ENCODE data around the gene BTRC. TPM values are rescaled to one million over a fixed set of nuclear protein-coding genes. Genes with fewer than 3 reads are reported as not detected.

The BTRC gene
- polyA plus RNA-seq, 1 experiment = 23.2 TPM

DNA sequence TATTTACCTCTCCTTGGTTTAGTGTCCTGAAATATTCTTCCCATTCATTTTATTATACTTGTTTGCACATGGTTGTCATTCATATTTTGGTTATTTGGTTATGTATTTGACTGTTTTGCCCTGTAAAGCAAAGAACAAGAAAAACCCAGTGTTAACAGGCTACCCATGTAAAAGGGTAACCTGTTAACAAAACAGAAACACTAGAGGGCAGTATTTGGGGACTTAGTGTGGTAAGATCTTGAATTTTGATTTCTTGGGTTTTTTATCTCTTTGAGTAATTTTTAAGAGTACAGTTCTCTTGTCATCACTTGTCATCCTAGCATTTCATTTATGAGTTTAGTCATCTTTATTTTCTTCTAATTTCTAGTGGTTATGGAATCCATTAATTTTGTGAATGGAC is 182.8 kb downstream of the BTRC start:
- Histone ChIP-seq H3K4me3 (ENCODE audit: low read depth, low read length) (no peak overlapping the region), H3K9me3 (ENCODE audit: control insufficient read depth, insufficient read depth, low read length) (no peaks in the 10 kb centered on the region), H3K27me3 (ENCODE audit: control insufficient read depth, insufficient read depth, low read length) (no peaks in the 10 kb centered on the region), H3K27ac (ENCODE audit: low read depth, low read length) (no peak overlapping the region)
- ChIA-PET CTCF (interaction anchor here (0.9 to 2.5 kb wide), 4 partner anchors 10 to 322 kb away, joined by 3 to 9 read pairs (median 6); no protein-coding TSS in a partner anchor), POLR2A (no interaction called here)
- TF ChIP-seq, protein P1, sequence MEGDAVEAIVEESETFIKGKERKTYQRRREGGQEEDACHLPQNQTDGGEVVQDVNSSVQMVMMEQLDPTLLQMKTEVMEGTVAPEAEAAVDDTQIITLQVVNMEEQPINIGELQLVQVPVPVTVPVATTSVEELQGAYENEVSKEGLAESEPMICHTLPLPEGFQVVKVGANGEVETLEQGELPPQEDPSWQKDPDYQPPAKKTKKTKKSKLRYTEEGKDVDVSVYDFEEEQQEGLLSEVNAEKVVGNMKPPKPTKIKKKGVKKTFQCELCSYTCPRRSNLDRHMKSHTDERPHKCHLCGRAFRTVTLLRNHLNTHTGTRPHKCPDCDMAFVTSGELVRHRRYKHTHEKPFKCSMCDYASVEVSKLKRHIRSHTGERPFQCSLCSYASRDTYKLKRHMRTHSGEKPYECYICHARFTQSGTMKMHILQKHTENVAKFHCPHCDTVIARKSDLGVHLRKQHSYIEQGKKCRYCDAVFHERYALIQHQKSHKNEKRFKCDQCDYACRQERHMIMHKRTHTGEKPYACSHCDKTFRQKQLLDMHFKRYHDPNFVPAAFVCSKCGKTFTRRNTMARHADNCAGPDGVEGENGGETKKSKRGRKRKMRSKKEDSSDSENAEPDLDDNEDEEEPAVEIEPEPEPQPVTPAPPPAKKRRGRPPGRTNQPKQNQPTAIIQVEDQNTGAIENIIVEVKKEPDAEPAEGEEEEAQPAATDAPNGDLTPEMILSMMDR (IDR thresholded peaks at IDR 0.05; ENCODE audit: low read depth, low read length) = peak; percentile 51
- no peak for DNase-seq (ENCODE audit: low read depth, low spot score)

DNA sequence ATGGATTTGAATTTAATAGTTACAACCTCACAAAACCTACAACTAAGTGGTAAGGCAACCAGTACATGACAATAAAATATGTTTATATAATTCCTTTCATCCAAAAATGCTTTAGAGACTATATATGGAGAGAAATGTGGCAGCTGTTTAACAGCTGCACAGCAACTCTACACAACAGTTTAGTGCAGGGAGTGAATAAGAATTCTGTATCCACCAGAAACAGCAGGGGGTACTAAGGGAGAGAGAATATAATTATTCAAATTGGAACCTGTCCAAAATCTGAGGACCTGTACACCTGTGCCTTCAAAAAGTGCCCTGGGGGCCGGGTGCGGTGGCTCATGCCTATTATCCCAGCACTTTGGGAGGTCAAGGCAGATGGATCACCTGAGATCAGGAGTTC is 184.5 kb downstream of the BTRC start:
- TF ChIP-seq, protein P1 (IDR thresholded peaks at IDR 0.05; ENCODE audit: low read depth, low read length) = no peak
- CTCF ChIA-PET = interaction anchor here (0.7 to 1.1 kb wide), 2 partner anchors 8 to 363 kb away, joined by 3 to 12 read pairs; no protein-coding TSS in a partner anchor
- H3K9me3 ChIP-seq (ENCODE audit: control insufficient read depth, insufficient read depth, low read length) = no peaks in the 10 kb centered on the region; the same call in 1 of the 2 replicates
- H3K27ac ChIP-seq (ENCODE audit: low read depth, low read length) = no peak overlapping the region
- DNase-seq (ENCODE audit: low read depth, low spot score) = no peak
- H3K27me3 ChIP-seq (ENCODE audit: control insufficient read depth, insufficient read depth, low read length) = no peaks in the 10 kb centered on the region
- POLR2A ChIA-PET = no interaction called here
- H3K4me3 ChIP-seq (ENCODE audit: low read depth, low read length) = no peak overlapping the region

DNA sequence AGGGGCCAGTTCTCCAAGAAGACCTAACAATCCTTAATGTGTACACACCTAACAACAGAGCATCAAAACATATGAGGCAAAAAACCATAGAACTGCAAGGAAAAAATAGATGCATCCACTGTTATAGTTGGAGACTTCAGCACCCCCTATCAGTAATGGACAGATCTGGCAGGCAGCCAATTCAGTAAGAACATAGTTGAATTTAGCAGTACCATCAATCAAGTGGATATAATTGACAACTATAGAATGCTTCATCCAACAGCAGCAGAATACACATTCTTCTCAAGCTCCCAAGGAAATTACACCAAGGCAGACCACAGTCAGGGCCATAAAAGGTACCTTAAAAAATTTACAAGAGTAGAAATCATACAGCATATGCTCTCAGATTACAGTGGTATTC is 191.9 kb downstream of the BTRC start:
- TF ChIP-seq, protein P1 (IDR thresholded peaks at IDR 0.05; ENCODE audit: low read depth, low read length) = no peak
- Histone ChIP-seq H3K27ac (ENCODE audit: low read depth, low read length) (no peak overlapping the region), H3K27me3 (ENCODE audit: control insufficient read depth, insufficient read depth, low read length) (no peaks in the 10 kb centered on the region), H3K4me3 (ENCODE audit: low read depth, low read length) (no peak overlapping the region), H3K9me3 (ENCODE audit: control insufficient read depth, insufficient read depth, low read length) (no peaks in the 10 kb centered on the region; the same call in 1 of the 2 replicates)
- ChIA-PET POLR2A (no interaction called here), CTCF (interaction anchor here (0.5 to 4.4 kb wide), 5 partner anchors 8 to 332 kb away, joined by 3 to 20 read pairs (median 4); no protein-coding TSS in a partner anchor)
- no peak for DNase-seq (ENCODE audit: low read depth, low spot score)

DNA sequence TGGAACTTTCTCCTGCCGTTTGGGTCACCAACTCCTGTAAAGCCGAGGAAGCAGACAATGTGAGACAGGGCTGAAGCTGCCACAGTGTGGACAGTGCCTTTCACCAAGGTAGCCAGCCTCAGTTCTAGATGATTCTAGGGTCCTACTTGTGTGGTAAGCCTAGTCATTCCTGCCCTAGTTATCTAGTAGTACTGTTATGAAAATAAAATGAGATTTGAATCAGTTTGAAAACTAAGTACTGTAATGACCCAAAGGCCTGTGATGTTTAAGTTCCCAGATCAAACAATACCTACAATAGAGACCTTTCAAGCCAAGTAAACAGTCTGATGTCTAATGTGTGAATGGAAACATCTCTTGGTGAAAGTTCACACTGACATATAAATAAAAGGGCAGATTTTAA is 197.0 kb downstream of the BTRC start:
- TF ChIP-seq, protein P1 (IDR thresholded peaks at IDR 0.05; ENCODE audit: low read depth, low read length) = no peak
- POLR2A ChIA-PET = no interaction called here
- CTCF ChIA-PET = interaction anchor here (0.7 to 1.9 kb wide), 3 partner anchors 14 to 409 kb away, joined by 3 to 6 read pairs (median 3); no protein-coding TSS in a partner anchor
- no peak for DNase-seq (ENCODE audit: low read depth, low spot score)
- no peak overlapping the region for H3K27ac ChIP-seq (ENCODE audit: low read depth, low read length)
- H3K27me3 ChIP-seq (ENCODE audit: control insufficient read depth, insufficient read depth, low read length) = no peaks in the 10 kb centered on the region
- H3K4me3 ChIP-seq (ENCODE audit: low read depth, low read length) = no peak overlapping the region
- H3K9me3 ChIP-seq (ENCODE audit: control insufficient read depth, insufficient read depth, low read length) = no peaks in the 10 kb centered on the region

DNA sequence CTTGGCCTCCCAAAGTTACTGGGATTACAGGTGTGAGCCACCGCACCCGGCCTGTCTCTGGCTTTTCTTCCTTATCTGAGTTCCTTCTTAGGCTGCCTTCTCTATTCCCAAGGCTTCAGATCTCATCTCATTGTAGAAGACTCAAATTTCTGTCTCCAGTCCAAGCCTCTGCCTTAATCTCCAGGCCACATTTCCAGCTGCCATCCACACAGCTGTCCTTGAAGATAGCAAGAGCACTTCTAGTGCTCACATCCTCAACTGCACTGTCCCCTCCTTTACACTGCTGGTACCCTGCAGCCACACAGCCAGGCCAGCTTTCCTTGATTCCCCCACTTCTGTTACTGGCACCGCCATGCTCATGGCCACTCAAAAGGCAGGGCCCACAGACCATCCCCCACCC is 198.5 kb downstream of the BTRC start:
- Histone ChIP-seq H3K4me3 (ENCODE audit: low read depth, low read length) (no peak overlapping the region), H3K9me3 (ENCODE audit: control insufficient read depth, insufficient read depth, low read length) (no peaks in the 10 kb centered on the region), H3K27ac (ENCODE audit: low read depth, low read length) (no peak overlapping the region), H3K27me3 (ENCODE audit: control insufficient read depth, insufficient read depth, low read length) (no peaks in the 10 kb centered on the region)
- ChIA-PET POLR2A (no interaction called here), CTCF (interaction anchor here (0.6 to 1.9 kb wide), 3 partner anchors 15 to 338 kb away, joined by 3 to 6 read pairs (median 3); no protein-coding TSS in a partner anchor)
- TF ChIP-seq, protein P1 (IDR thresholded peaks at IDR 0.05; ENCODE audit: low read depth, low read length) = no peak
- DNase-seq (ENCODE audit: low read depth, low spot score) = no peak
